Choroid plexus epithelial cell (primary cell): ENCODE results near the gene LEMD2.
A peak's percentile ranks its signal among the peaks of the same experiment; 100 is the strongest.

Experiments
- DNase-seq: peaks from one replicate; pipeline ENCODE4 v3.0.0-alpha.2; 2010; ENCODE audit warnings: low read depth
- H3K4me3 ChIP-seq: 2 replicates; pipeline ENCODE4 v1.5.1; 2011; ENCODE audit warnings: low read depth, mild to moderate bottlenecking, control low read depth, low read length, moderate library complexity
- CTCF ChIP-seq: conservative IDR thresholded peaks from 2 replicates; pipeline ENCODE4 v1.5.1; 2011; ENCODE audit warnings: low read depth, mild to moderate bottlenecking, control low read depth, inconsistent platforms, low read length, moderate library complexity

The LEMD2 gene

GRCh38 chr6:33738153-33738552, 50.8 kb downstream of the LEMD2 start:
- no peak for TF ChIP-seq CTCF
- DNase-seq = no peak
- no peak overlapping the region for H3K4me3 ChIP-seq

- DNase-seq = no peak
- no peak for TF ChIP-seq CTCF
- no peak overlapping the region for H3K4me3 ChIP-seq
Measured at GRCh38 chr6:33737267-33738026, 51.5 kb downstream of the LEMD2 start.

- DNase-seq = no peak
- no peak overlapping the region for H3K4me3 ChIP-seq
- no peak for TF ChIP-seq CTCF
Measured at GRCh38 chr6:33735216-33735615, 53.7 kb downstream of the LEMD2 start.

- no peak for DNase-seq
- H3K4me3 ChIP-seq = no peak overlapping the region
- TF ChIP-seq CTCF = no peak
Measured at GRCh38 chr6:33733709-33734007, 55.3 kb downstream of the LEMD2 start.

- H3K4me3 ChIP-seq = no peak overlapping the region
- TF ChIP-seq CTCF = no peak
- DNase-seq = peak; percentile 18
Measured at GRCh38 chr6:33732817-33733708, 55.9 kb downstream of the LEMD2 start.

- no peak for TF ChIP-seq CTCF
- no peak for DNase-seq
- H3K4me3 ChIP-seq = no peak overlapping the region
Measured at GRCh38 chr6:33732385-33732784, 56.5 kb downstream of the LEMD2 start.
